ENCODE measurements around the gene MYH6.
"Not testable (repeated sequence)": the region's sequence is repeated elsewhere in the genome, so short reads cannot be mapped to it uniquely, and the experiment has no call there.

MYH6 gene

DNA sequence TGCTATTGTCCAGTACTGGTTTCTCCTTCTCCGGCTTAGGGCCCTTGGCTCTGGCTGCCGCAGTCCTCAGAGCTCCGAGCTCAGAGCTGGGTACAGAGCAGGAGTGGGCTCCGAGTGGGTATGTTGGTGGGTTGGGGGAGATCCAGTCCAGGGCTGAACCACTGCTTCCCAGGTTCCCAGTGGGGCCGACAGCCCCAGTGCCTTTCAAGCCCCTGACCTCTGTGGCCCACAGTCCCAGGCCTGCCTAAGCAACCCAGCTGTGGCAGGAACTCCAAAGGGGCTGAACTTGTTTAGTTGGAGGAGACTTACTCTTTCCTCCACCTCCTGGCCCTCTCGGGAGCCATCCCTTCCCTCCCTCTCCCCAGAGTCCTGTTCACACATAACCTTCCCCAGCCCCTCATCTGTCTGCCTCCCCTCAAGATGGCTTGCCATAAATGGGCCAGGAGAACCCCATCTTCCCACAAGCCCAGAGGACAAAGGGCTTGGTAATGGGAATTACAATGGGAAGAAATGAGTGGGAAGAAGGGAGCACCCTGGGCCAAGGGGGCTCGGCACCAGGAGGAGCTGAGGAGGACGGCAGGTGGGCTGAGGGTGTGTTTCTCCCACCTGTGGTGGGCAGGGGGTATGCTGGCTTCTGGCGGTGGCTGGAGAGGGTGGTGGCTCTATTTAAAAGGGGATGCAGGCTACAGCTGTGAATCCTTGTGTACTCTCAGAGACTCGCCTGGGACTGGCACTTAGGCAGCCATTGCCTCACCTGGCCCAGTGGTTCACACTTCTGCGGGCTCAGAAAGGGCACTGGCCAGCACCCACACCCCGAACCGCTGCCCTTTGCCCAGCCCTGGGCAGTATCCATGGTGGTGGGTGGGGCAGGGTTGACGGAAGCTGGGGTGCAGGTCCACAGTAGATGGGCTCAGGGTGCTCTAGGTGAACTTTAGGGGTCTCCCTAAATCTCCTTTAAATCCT, 3.8 kb upstream of the MYH6 start:
- no peaks in the 10 kb centered on the region for H3K4me1 Mint-ChIP-seq (ENCODE audit: low read depth)
- no peak overlapping the region for H3K27ac Mint-ChIP-seq
- no peaks in the 10 kb centered on the region for H3K36me3 Mint-ChIP-seq (ENCODE audit: low read depth)
- H3K9me3 Mint-ChIP-seq = no peaks in the 10 kb centered on the region
- H3K27me3 Mint-ChIP-seq = peaks cover 4% of the 10 kb centered on the region
- DNase-seq = no peak
- no peak overlapping the region for H3K4me3 Mint-ChIP-seq

GRCh38 chr14:23409966-23410635, 2.0 kb upstream of the MYH6 start:
- H3K9me3 Mint-ChIP-seq = no peaks in the 10 kb centered on the region
- no peaks in the 10 kb centered on the region for H3K4me1 Mint-ChIP-seq (ENCODE audit: low read depth)
- H3K36me3 Mint-ChIP-seq (ENCODE audit: low read depth) = no peaks in the 10 kb centered on the region
- no peak for DNase-seq
- no peak overlapping the region for H3K27ac Mint-ChIP-seq
- H3K27me3 Mint-ChIP-seq = peaks cover 4% of the 10 kb centered on the region
- H3K4me3 Mint-ChIP-seq = no peak overlapping the region

DNA sequence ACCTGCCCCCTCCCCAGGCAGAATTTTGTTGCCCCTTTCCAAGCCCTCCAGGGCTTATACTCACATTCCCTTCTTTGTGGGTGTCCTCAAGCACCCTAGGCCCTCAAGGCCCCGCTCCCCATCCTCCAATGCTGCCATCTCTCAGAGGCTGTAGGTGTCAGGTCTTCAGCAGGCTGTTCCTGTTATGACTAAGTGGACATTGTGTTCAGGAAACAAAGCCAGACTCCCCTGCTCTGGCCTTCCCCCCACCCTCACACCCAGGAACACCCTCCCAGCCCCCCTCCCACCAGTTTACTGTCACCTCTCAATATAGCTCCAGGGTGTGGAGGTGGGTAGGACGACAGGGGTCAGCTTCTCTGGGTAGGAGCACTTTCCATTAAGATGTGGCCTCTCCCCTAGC, 1.4 kb upstream of the MYH6 start:
- no peak overlapping the region for H3K27ac Mint-ChIP-seq
- no peak overlapping the region for H3K4me3 Mint-ChIP-seq
- no peaks in the 10 kb centered on the region for H3K9me3 Mint-ChIP-seq
- H3K27me3 Mint-ChIP-seq = peaks cover 7% of the 10 kb centered on the region
- DNase-seq = no peak
- H3K4me1 Mint-ChIP-seq (ENCODE audit: low read depth) = no peaks in the 10 kb centered on the region
- H3K36me3 Mint-ChIP-seq (ENCODE audit: low read depth) = no peaks in the 10 kb centered on the region

GRCh38 chr14:23408307-23408630, 196 bp upstream of the MYH6 start:
- Mint-ChIP-seq H3K4me3 (no peak overlapping the region), H3K9me3 (no peaks in the 10 kb centered on the region), H3K27ac (no peak overlapping the region), H3K27me3 (peaks cover 7% of the 10 kb centered on the region), H3K36me3 (ENCODE audit: low read depth) (no peaks in the 10 kb centered on the region), H3K4me1 (ENCODE audit: low read depth) (no peaks in the 10 kb centered on the region)
- no peak for DNase-seq

DNA sequence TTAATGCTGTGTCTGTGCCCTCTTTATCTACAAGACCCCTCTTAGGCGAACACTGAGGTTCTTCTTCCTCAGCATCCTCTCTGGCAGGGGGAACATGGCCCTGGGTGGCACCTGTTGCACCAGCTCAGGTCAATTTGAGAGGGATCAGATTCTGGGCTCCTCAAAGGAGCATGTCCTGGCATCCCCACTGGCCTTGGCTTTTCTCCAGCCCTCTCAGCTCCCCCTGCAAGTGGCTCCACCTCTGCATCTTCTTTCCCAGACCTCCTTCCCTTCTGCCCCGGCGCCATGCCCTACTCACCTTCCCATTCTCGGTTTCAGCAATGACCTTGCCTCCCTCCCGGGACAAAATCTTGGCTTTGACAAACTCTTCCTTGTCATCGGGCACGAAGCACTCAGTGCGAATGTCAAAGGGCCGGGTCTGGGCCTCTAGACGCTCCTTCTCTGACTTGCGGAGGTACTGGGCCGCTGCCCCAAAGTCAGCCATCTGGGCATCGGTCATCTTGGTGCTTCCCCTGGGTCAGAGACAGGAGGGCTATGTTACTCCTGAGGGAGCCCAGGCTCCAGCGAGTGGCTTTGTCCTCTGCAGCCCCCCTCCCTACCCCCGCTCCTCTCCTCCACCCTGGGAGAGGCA, 1.2 kb downstream of the MYH6 start:
- no peak overlapping the region for H3K4me3 Mint-ChIP-seq
- no peak for DNase-seq
- H3K36me3 Mint-ChIP-seq (ENCODE audit: low read depth) = no peaks in the 10 kb centered on the region
- no peaks in the 10 kb centered on the region for H3K9me3 Mint-ChIP-seq
- no peak overlapping the region for H3K27ac Mint-ChIP-seq
- no peaks in the 10 kb centered on the region for H3K4me1 Mint-ChIP-seq (ENCODE audit: low read depth)
- H3K27me3 Mint-ChIP-seq = peaks cover 7% of the 10 kb centered on the region

GRCh38 chr14:23406244-23406643, 1.8 kb downstream of the MYH6 start:
- H3K4me1 Mint-ChIP-seq (ENCODE audit: low read depth) = no peaks in the 10 kb centered on the region
- H3K27me3 Mint-ChIP-seq = peaks cover 7% of the 10 kb centered on the region
- no peak overlapping the region for H3K4me3 Mint-ChIP-seq
- H3K27ac Mint-ChIP-seq = no peak overlapping the region
- no peaks in the 10 kb centered on the region for H3K36me3 Mint-ChIP-seq (ENCODE audit: low read depth)
- no peak for DNase-seq
- no peaks in the 10 kb centered on the region for H3K9me3 Mint-ChIP-seq

DNA sequence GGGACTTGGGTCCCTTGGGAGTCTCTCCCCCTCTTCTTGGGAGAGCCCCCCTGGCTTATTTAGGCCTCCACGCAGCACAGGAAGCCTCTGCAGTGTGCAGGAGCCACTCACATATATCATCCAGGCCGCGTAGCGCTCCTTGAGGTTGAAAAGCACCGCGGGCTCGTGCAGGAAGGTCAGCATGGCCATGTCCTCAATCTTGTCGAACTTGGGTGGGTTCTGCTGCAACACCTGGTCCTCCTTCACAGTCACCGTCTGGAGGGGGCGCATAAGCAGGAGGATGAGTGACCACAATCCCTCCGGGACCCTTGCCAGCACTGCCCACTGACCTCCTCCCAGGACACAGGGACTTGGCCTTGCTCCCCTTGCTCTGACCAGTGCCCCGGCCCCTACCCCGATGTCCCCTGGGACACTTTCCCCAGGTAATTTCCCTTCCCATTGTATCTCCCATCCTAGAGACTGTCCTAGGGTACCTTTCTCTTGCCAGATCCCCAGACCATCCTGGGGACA, 2.5 kb downstream of the MYH6 start:
- peaks cover 7% of the 10 kb centered on the region for H3K27me3 Mint-ChIP-seq
- no peak overlapping the region for H3K27ac Mint-ChIP-seq
- DNase-seq = no peak
- no peak overlapping the region for H3K4me3 Mint-ChIP-seq
- no peaks in the 10 kb centered on the region for H3K9me3 Mint-ChIP-seq
- H3K4me1 Mint-ChIP-seq (ENCODE audit: low read depth) = no peaks in the 10 kb centered on the region
- H3K36me3 Mint-ChIP-seq (ENCODE audit: low read depth) = no peaks in the 10 kb centered on the region

GRCh38 chr14:23405096-23405495, 3.0 kb downstream of the MYH6 start:
- Mint-ChIP-seq H3K9me3 (no peaks in the 10 kb centered on the region), H3K4me3 (no peak overlapping the region), H3K36me3 (ENCODE audit: low read depth) (no peaks in the 10 kb centered on the region), H3K27ac (no peak overlapping the region), H3K4me1 (ENCODE audit: low read depth) (no peaks in the 10 kb centered on the region), H3K27me3 (peaks cover 7% of the 10 kb centered on the region)
- DNase-seq = no peak

DNA sequence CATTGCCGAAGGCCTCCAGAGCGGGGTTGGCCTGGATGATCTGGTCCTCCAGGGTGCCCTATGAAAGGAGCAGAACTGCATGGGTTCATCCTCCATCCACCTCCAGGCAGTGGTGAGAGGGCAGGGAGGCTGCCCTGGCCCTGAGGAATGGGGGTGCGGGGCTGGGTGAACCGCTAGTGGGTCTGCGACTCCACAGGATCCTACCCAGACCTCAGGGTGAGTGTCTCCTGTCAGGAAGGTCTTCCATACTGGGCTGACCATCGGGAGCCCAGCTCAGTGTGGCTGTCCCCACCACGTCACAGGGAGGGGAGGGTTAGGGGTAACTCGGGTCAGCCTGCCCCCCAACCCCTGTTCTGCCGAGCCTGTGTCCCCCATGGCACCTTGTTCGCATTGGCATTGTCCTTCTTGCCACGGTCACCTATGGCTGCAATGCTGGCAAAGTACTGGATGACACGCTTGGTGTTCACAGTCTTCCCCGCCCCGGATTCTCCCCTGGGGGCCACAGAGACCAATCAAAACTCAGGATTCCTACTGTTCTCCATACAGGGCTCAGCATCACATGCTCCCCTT, 3.7 kb downstream of the MYH6 start:
- Mint-ChIP-seq H3K36me3 (ENCODE audit: low read depth) (no peaks in the 10 kb centered on the region), H3K4me1 (ENCODE audit: low read depth) (no peaks in the 10 kb centered on the region), H3K9me3 (no peaks in the 10 kb centered on the region), H3K27ac (no peak overlapping the region), H3K27me3 (peaks cover 7% of the 10 kb centered on the region), H3K4me3 (no peak overlapping the region)
- DNase-seq = no peak

DNA sequence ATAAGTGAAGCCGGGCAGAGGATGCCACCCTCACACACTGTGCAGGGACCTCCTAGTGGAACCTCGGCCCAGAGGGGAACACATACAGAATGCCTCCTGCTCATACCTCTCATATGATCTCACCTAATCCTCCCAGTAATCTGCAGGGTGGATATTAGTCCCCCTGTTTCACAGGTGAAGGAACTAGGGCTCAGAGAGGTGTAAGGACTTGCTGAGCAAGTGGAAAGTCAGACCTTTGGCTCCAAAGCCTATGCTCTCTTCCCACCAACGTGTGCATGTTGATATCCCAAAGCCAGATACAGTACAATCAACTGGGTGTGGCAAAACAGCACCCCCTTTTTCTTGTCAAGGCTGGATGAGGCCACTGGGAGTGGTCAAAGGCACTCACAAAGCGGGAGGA, 4.2 kb downstream of the MYH6 start:
- Mint-ChIP-seq H3K4me1 (ENCODE audit: low read depth) (no peaks in the 10 kb centered on the region), H3K36me3 (ENCODE audit: low read depth) (no peaks in the 10 kb centered on the region), H3K9me3 (no peaks in the 10 kb centered on the region), H3K27me3 (peaks cover 7% of the 10 kb centered on the region), H3K4me3 (no peak overlapping the region), H3K27ac (no peak overlapping the region)
- DNase-seq = no peak

- H3K4me1 Mint-ChIP-seq (ENCODE audit: low read depth) = no peaks in the 10 kb centered on the region
- H3K27ac Mint-ChIP-seq = no peak overlapping the region
- H3K9me3 Mint-ChIP-seq = no peaks in the 10 kb centered on the region
- no peak for DNase-seq
- no peak overlapping the region for H3K4me3 Mint-ChIP-seq
- H3K27me3 Mint-ChIP-seq = peaks cover 7% of the 10 kb centered on the region
- no peaks in the 10 kb centered on the region for H3K36me3 Mint-ChIP-seq (ENCODE audit: low read depth)
Measured at GRCh38 chr14:23403139-23403438, 5.0 kb downstream of the MYH6 start.

DNA sequence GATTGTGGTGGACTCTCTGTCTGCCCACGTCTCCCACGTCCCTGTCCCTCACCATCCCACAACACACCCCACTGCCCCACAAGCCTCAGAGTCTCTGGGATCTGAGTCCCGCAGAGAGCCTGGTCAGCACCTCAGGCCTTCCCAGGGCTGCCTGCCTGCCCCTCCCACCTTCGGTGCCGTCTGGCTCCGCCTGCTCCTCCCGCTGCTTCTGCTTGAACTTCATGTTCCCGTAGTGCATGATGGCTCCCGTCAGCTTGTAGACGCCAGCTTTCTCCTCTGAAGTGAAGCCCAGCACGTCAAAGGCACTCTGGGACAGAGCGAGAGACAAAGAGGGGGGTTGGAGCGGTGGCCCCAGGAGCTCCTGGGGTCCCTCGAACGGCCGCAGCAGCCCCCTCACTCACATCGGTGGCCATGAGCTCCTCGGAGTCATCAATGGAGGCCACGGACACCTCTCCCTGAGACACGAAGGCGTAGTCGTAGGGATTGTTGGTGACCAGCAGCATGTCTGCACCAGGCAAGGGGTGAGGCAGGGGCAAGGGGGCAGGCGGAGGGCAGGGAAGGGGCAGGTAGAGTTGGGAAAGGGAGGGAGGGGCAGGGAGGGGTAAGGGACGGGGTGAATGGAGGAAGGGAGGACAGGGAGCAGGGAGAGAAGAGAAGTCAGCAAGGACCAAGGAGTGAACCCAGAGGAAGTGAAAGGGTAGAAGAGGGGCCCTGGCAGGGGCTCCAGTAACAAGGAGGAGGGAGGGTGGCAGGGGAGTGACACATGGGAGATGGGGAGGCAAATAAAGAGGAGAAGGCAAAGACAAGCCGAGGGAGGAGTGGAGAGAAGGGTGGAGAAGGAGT, 5.6 kb downstream of the MYH6 start:
- H3K27me3 Mint-ChIP-seq = peaks cover 4% of the 10 kb centered on the region

DNA sequence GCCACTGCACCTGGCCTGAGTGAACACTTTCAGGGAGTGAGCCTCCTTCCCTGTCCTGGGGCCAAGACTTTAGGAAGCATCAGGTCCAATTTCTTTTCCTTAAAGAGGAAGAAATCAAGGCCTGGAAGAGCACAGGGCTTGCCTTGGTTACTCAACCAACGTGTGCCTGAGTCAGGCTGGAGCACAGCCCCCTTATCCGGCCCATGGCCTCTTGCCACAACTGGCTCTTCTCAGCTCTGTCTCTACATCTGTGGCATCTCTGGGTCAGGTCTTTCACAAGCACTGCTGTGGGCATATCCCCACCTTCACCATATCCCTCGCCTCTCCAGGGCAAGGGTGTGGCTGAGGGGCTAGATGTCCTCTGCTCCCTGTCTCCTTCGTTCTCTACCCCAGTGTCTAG, 6.8 kb downstream of the MYH6 start:
- H3K4me1 Mint-ChIP-seq (ENCODE audit: low read depth) = no peaks in the 10 kb centered on the region
- H3K27ac Mint-ChIP-seq = no peak overlapping the region
- H3K9me3 Mint-ChIP-seq = no peaks in the 10 kb centered on the region
- no peaks in the 10 kb centered on the region for H3K36me3 Mint-ChIP-seq (ENCODE audit: low read depth)
- H3K27me3 Mint-ChIP-seq = peaks cover 2% of the 10 kb centered on the region
- no peak for DNase-seq
- H3K4me3 Mint-ChIP-seq = no peak overlapping the region

More for the DNA sequence above, 5.6 kb downstream of the MYH6 start:
- H3K9me3 Mint-ChIP-seq = no peaks in the 10 kb centered on the region
- no peaks in the 10 kb centered on the region for H3K4me1 Mint-ChIP-seq (ENCODE audit: low read depth)
- H3K27ac Mint-ChIP-seq = no peak overlapping the region
- no peaks in the 10 kb centered on the region for H3K36me3 Mint-ChIP-seq (ENCODE audit: low read depth)
- no peak overlapping the region for H3K4me3 Mint-ChIP-seq
- no peak for DNase-seq

DNA sequence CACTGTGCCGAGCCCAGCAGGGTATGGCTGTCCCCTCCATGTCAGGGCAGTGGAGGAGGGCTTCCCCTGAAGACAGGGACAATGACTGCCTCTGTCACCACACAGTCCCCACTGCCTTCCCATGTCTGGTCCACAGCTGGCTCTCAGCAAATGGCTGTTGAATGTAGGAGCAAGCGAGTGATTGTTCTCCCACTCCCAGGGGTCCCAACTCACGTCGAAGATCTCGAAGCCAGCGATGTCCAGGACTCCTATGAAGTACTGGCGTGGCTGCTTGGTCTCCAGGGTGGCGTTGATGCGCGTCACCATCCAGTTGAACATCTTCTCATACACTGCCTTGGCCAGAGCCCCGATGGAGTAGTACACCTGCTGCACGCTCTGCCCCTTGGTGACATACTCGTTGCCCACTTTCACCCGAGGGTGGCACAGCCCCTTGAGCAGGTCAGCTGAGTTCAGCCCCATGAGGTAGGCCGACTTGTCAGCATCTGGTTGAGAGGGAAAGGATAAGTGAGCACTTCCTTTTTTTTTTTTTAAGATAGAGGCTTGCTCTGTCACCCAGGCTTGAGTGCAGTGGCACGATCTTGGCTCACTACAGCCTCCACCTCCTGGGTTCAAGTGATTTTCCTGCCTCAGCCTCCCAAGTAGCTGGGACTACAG, 7.5 kb downstream of the MYH6 start:
- H3K4me3 Mint-ChIP-seq; DNase-seq; H3K27ac Mint-ChIP-seq; H3K9me3 Mint-ChIP-seq; H3K36me3 Mint-ChIP-seq (ENCODE audit: low read depth); H3K4me1 Mint-ChIP-seq (ENCODE audit: low read depth); H3K27me3 Mint-ChIP-seq: not testable (repeated sequence)

All from activated T-cell treated with anti-CD3 and anti-CD28 coated beads, Interleukin-2, amount 50 U/mL, for 24 hours (primary cell).